Liver (tissue), 3 donors: ENCODE results near the gene SPCS1.

Experiments
- ATF3 ChIP-seq: IDR thresholded peaks from 2 replicates; pipeline ENCODE4 v1.6.1; 2016; ENCODE audit warnings: antibody characterized with exemption
- CTCF ChIP-seq: fragments of 150-350 bp; IDR thresholded peaks from 2 replicates; pipeline ENCODE4 v1.5.1; 2017; ENCODE audit warnings: improper control_type of control experiment, low read depth, low read length; ENCODE audit not compliant: missing input control
- EGR1 ChIP-seq, 2 donors: IDR thresholded peaks; 2 replicates each; pipeline ENCODE4 v1.6.1; 2016 to 2018; ENCODE audit warnings: antibody characterized with exemption in 2 of 2, low read depth in 2 of 2
- RAD21 ChIP-seq, 2 donors: IDR thresholded peaks; 2 replicates each; pipeline ENCODE4 v1.6.1; 2016; ENCODE audit warnings: antibody characterized with exemption in 2 of 2, mild to moderate bottlenecking in 2 of 2
- TAF1 ChIP-seq: conservative IDR thresholded peaks from 2 replicates; pipeline ENCODE4 v1.6.1; 2016; ENCODE audit warnings: antibody characterized with exemption, mild to moderate bottlenecking
- ZBTB33 ChIP-seq: IDR thresholded peaks from 2 replicates; pipeline ENCODE4 v1.6.1; 2016; ENCODE audit warnings: antibody characterized with exemption
- donor health status: healthy.
- donor health status: healthy.

- no peak for TF ChIP-seq CTCF
- no peak for TF ChIP-seq ATF3
- peak; percentile 69 for TF ChIP-seq TAF1
- no peak for TF ChIP-seq RAD21 (IDR thresholded peaks at IDR 0.05)
- TF ChIP-seq EGR1 (IDR thresholded peaks at IDR 0.05; ENCODE audit: low read depth in 2 of 2) = no peak
- TF ChIP-seq ZBTB33 = peak; percentile 36
These were observed 19.9 kb upstream of the SPCS1 start, which contains the start of the genes GNL3 and PBRM1 for GRCh38 chr3:52685709-52686691.
